GM12878 (cell line): Measurements from ENCODE around the gene MYH6. TPM values are rescaled to one million over a fixed set of nuclear protein-coding genes. Genes with fewer than 3 reads are reported as not detected.

Experiments
- ATAC-seq: fragments of 200-7000 bp; cut with Tn5 transposase; 3 replicates; pipeline ENCODE4 v1.9.1; 2020; ENCODE audit warnings: mild to moderate bottlenecking, moderate library complexity
- BruUV-seq: library from RNA; stranded (reverse); fragments of 400-500 nt; replicated peaks from 2 replicates; lab custom pipeline; 2021; lab: Mats Ljungman, UMichigan
- CTCF ChIA-PET: fragments of 300-600 bp; sonication (Branson Sonifier 250); formaldehyde crosslinking; extraction: SDS; loops from one replicate; lab custom pipeline; 2021; ENCODE audit warnings: inconsistent platforms; lab: Yijun Ruan, JAX
- POLR2A ChIA-PET: fragments of 350-600 bp; formaldehyde crosslinking; extraction: SDS; loops from one replicate; lab custom pipeline; 2021; ENCODE audit warnings: inconsistent platforms; lab: Charles Lee
- RAD21 ChIA-PET: fragments of 300-600 bp; sonication (Branson Sonifier 250); formaldehyde crosslinking; loops from one replicate; lab custom pipeline; 2023; ENCODE audit warnings: antibody characterized with exemption; ENCODE audit not compliant: unreplicated experiment; lab: Charles Lee
- SMC1A ChIA-PET: fragments of 300-600 bp; sonication (Branson Sonifier 250); formaldehyde crosslinking; loops from one replicate; lab custom pipeline; 2023; ENCODE audit not compliant: unreplicated experiment, uncharacterized antibody; lab: Charles Lee
- DNase-seq: peaks from one replicate; pipeline ENCODE4 v3.0.0-alpha.2; 2011; ENCODE audit warnings: low read depth, low spot score
- FAIRE-seq: peaks from 3 replicates; lab custom pipeline; 2011; peaks lifted over from hg19 to GRCh38; lab: Jason Lieb, UNC
- H2AFZ ChIP-seq: 2 replicates; pipeline ENCODE4 v1.6.0; 2011; ENCODE audit warnings: low read depth, low read length, control low read depth; ENCODE audit not compliant: control insufficient read depth
- H3K27ac ChIP-seq: 2 replicates; pipeline ENCODE4 v1.5.1; 2011; ENCODE audit warnings: control low read depth; ENCODE audit not compliant: control insufficient read depth, insufficient read depth
- H3K27me3 ChIP-seq, 2 experiments: replicated peaks in 1 of 2; 2 replicates each; pipeline versions ENCODE4 v1.6.0 to v1.6.1; 2011; ENCODE audit warnings: low read length in 1 of 2; ENCODE audit not compliant: control insufficient read depth in 2 of 2, insufficient read depth in 2 of 2
- H3K36me3 ChIP-seq, 2 experiments: 2 replicates each; pipeline ENCODE4 v1.5.1; 2011; ENCODE audit warnings: low read length in 1 of 2; ENCODE audit not compliant: control insufficient read depth in 2 of 2, insufficient read depth in 2 of 2
- H3K4me1 ChIP-seq: 2 replicates; pipeline ENCODE4 v1.6.1; 2011; ENCODE audit warnings: mild to moderate bottlenecking, low read length, moderate library complexity, mixed read lengths; ENCODE audit not compliant: control insufficient read depth, insufficient read depth
- H3K4me2 ChIP-seq: 2 replicates; pipeline ENCODE4 v1.6.0; 2011; ENCODE audit warnings: control low read depth; ENCODE audit not compliant: control insufficient read depth, insufficient read depth
- H3K4me3 ChIP-seq: fragments of 200-600 bp; sonication (generic); 2 replicates; pipeline ENCODE4 v1.5.1; 2016
- H3K79me2 ChIP-seq: 2 replicates; pipeline ENCODE4 v1.6.0; 2011; ENCODE audit warnings: low read length; ENCODE audit not compliant: control insufficient read depth, insufficient read depth
- H3K9ac ChIP-seq: 2 replicates; pipeline ENCODE4 v1.8.0; 2011; ENCODE audit warnings: low read length, control low read depth, mixed read lengths; ENCODE audit not compliant: control insufficient read depth, insufficient read depth
- H3K9me3 ChIP-seq: replicated peaks from 3 replicates; pipeline ENCODE4 v1.5.1; 2011; ENCODE audit warnings: mild to moderate bottlenecking, low read length; ENCODE audit not compliant: control insufficient read depth, insufficient read depth
- H4K20me1 ChIP-seq: 2 replicates; pipeline ENCODE4 v1.6.0; 2011; ENCODE audit not compliant: control insufficient read depth, insufficient read depth
- BACH1 ChIP-seq: fragments of 450-650 bp; IDR thresholded peaks from 2 replicates; pipeline ENCODE4 v1.6.1; 2017; ENCODE audit warnings: mild to moderate bottlenecking, borderline replicate concordance
- CREB1 ChIP-seq: IDR thresholded peaks from 2 replicates; pipeline ENCODE4 v1.6.1; 2012; ENCODE audit warnings: low read depth, mild to moderate bottlenecking, inconsistent platforms
- IKZF1 ChIP-seq: fragments of 450-650 bp; conservative IDR thresholded peaks from 2 replicates; pipeline ENCODE4 v1.6.1; 2017; ENCODE audit warnings: antibody characterized with exemption, mild to moderate bottlenecking
- MYB ChIP-seq: fragments of 150-350 bp; IDR thresholded peaks from 2 replicates; pipeline ENCODE4 v1.6.1; 2014; ENCODE audit warnings: mild to moderate bottlenecking, low read depth, low read length, borderline replicate concordance
- NR2F1 ChIP-seq: fragments of 450-650 bp; conservative IDR thresholded peaks from 2 replicates; pipeline ENCODE4 v1.6.1; 2017; ENCODE audit warnings: mild to moderate bottlenecking
- POLR2A ChIP-seq: IDR thresholded peaks from 2 replicates; pipeline ENCODE4 v1.6.1; 2011; ENCODE audit warnings: low read depth, mild to moderate bottlenecking, low read length
- RELA ChIP-seq: fragments of 450-650 bp; IDR thresholded peaks from 2 replicates; pipeline ENCODE4 v1.8.0; 2014; ENCODE audit warnings: borderline replicate concordance; ENCODE audit not compliant: partially characterized antibody
- SUPT20H ChIP-seq: IDR thresholded peaks from 2 replicates; pipeline ENCODE4 v1.6.1; 2011; ENCODE audit warnings: low read depth, mild to moderate bottlenecking, low read length, moderate library complexity, borderline replicate concordance; ENCODE audit not compliant: control insufficient read depth
- WRNIP1 ChIP-seq: IDR thresholded peaks from 2 replicates; pipeline ENCODE4 v1.6.1; 2011; ENCODE audit warnings: low read depth, low read length, improper control_type of control experiment, borderline replicate concordance
- WGBS: methylation state at CpG from one replicate; pipeline ENCODE4 v1.1.6; 2016; ENCODE audit warnings: low lambda C conversion rate; ENCODE audit not compliant: insufficient replicate concordance, insufficient coverage; ENCODE audit errors: missing lambda C conversion rate; 5-methylcytosine and 5-hydroxymethylcytosine counted together
- in situ Hi-C: fragments of 300-500 bp; cut with MboI; formaldehyde crosslinking; loops from 9 replicates; pipeline ENCODE4 v1.14.3; 2018; ENCODE audit warnings: mixed read lengths
- intact Hi-C: fragments of 100-400 bp; cut with micrococcal nuclease; formaldehyde crosslinking; loops from one replicate; pipeline ENCODE4 v1.14.2; 2022; ENCODE audit not compliant: unreplicated experiment
- polyA plus RNA-seq, 11 experiments: library from polyadenylated mRNA; depleted of rRNA in 4 of 11; unstranded in 6 of 11; stranded (reverse) in 5 of 11; fragments of >200 nt; fragmentation: Nextera tagmentation in 4 of 11; fragmentation: Illumina TruSeq in 1 of 11; extraction: Ambion mirVana in 4 of 11; extraction: Trizol in 1 of 11; gene quantifications; 1 replicate in 1 of 11; 2 replicates in 10 of 11; pipeline versions ENCODE4 v1.2.1 to v1.2.3, GENCODE V29; 2011 to 2016; ENCODE audit warnings: inconsistent platforms in 2 of 11, missing spikeins in 2 of 11, low read depth in 1 of 11
- total RNA-seq, 4 experiments: library from RNA; depleted of rRNA in 3 of 4; stranded (reverse); fragments of >200 nt in 3 of 4; fragmentation: Illumina TruSeq in 1 of 4; extraction: Trizol in 1 of 4; gene quantifications; 2 replicates each; pipeline versions ENCODE4 v1.2.1 to v1.2.3, GENCODE V29; 2013 to 2021
- TF ChIP-seq, protein P1 (sequence below): fragments of 450-650 bp; IDR thresholded peaks from 2 replicates; pipeline ENCODE4 v1.6.1; 2017; ENCODE audit warnings: mild to moderate bottlenecking, moderate library complexity

The MYH6 gene
- total and polyA plus RNA-seq, 10 of the 15 experiments (the other 5 are each of a cell fraction or from before 2014, with no cell fraction given) = 0.01 to 0.84 (median 0.05) TPM; not detected in 7

DNA sequence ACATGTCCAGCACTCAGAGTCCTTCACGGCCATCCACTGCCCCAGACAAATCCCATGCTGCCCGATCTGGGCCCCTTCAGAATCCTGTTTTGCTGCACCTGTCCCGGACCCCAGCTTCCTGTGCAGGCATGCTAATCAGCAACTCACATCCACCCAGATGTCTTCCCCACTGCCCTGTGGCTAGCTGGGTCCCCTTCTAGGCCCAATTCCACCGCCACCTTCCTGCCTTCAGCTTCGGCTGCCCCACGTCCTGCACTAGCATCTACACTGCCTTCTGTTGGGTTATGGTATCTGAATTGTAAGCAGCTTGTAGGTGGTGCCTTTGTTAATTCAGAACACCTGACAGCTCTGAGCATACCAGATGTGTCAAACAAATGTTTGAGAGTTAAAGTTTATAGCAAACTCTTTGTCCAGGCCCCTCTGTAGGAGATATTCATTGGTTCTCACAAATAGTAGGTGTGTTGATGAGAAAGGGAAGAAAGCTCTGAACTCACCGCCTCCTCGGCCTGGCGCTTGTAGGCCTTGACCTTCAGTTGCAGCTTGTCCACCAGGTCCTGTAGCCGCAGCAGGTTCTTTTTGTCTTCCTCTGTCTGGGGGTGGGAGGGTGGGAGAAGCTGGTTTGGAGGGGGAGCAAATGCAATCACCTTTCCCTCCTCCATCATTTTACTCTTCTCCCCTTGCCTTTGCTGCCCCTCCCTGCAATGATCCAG is 25.2 kb downstream of the MYH6 start:
- Histone ChIP-seq H3K79me2 (no peaks in the 10 kb centered on the region), H3K27ac (no peak overlapping the region), H2AFZ (no peak overlapping the region), H3K36me3 (no peaks in the 10 kb centered on the region), H3K4me1 (no peaks in the 10 kb centered on the region), H3K9me3 (no peaks in the 10 kb centered on the region), H3K4me2 (no peak overlapping the region), H3K9ac (no peak overlapping the region), H4K20me1 (no peaks in the 10 kb centered on the region), H3K4me3 (no peak overlapping the region), H3K27me3 (no peaks in the 10 kb centered on the region)
- TF ChIP-seq RELA = no peak
- TF ChIP-seq NR2F1 = no peak
- no peak for TF ChIP-seq WRNIP1
- TF ChIP-seq BACH1 = no peak
- no peak for TF ChIP-seq IKZF1
- no peak for TF ChIP-seq POLR2A
- TF ChIP-seq, protein P1, sequence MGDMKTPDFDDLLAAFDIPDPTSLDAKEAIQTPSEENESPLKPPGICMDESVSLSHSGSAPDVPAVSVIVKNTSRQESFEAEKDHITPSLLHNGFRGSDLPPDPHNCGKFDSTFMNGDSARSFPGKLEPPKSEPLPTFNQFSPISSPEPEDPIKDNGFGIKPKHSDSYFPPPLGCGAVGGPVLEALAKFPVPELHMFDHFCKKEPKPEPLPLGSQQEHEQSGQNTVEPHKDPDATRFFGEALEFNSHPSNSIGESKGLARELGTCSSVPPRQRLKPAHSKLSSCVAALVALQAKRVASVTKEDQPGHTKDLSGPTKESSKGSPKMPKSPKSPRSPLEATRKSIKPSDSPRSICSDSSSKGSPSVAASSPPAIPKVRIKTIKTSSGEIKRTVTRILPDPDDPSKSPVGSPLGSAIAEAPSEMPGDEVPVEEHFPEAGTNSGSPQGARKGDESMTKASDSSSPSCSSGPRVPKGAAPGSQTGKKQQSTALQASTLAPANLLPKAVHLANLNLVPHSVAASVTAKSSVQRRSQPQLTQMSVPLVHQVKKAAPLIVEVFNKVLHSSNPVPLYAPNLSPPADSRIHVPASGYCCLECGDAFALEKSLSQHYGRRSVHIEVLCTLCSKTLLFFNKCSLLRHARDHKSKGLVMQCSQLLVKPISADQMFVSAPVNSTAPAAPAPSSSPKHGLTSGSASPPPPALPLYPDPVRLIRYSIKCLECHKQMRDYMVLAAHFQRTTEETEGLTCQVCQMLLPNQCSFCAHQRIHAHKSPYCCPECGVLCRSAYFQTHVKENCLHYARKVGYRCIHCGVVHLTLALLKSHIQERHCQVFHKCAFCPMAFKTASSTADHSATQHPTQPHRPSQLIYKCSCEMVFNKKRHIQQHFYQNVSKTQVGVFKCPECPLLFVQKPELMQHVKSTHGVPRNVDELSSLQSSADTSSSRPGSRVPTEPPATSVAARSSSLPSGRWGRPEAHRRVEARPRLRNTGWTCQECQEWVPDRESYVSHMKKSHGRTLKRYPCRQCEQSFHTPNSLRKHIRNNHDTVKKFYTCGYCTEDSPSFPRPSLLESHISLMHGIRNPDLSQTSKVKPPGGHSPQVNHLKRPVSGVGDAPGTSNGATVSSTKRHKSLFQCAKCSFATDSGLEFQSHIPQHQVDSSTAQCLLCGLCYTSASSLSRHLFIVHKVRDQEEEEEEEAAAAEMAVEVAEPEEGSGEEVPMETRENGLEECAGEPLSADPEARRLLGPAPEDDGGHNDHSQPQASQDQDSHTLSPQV = no peak
- TF ChIP-seq SUPT20H = no peak
- no peak for TF ChIP-seq MYB
- no peak for TF ChIP-seq CREB1
- no peak for DNase-seq
- RAD21 ChIA-PET = interaction anchor here (1.2 kb wide), 1 partner anchor 262 kb away, joined by 3 read pairs; no protein-coding TSS in a partner anchor
- in situ Hi-C loops (loop anchor here (5.0 kb wide), 1 partner anchor 121 kb away; no protein-coding TSS in a partner anchor), intact Hi-C loops (no loop called here)
- 30% methylated on average over 10 of the region's 10 CpGs for WGBS
- BruUV-seq = no TSS peak
- FAIRE-seq = no peak
- SMC1A ChIA-PET = interaction anchor here (1.2 kb wide), 1 partner anchor 263 kb away, joined by 3 read pairs; no protein-coding TSS in a partner anchor
- ATAC-seq = no peak
- POLR2A ChIA-PET = no interaction called here
- CTCF ChIA-PET = interaction anchor here (0.7 to 1.8 kb wide), 5 partner anchors 9 to 262 kb away, joined by 3 to 6 read pairs (median 4); no protein-coding TSS in a partner anchor
